ENCODE results near the gene BCAS3. TPM values are rescaled to one million over a fixed set of nuclear protein-coding genes. Genes with fewer than 3 reads are reported as not detected.

Gene BCAS3
- total and polyA plus RNA-seq, 11 donors = 4.5 to 23.5 (median 17.9) TPM

DNA sequence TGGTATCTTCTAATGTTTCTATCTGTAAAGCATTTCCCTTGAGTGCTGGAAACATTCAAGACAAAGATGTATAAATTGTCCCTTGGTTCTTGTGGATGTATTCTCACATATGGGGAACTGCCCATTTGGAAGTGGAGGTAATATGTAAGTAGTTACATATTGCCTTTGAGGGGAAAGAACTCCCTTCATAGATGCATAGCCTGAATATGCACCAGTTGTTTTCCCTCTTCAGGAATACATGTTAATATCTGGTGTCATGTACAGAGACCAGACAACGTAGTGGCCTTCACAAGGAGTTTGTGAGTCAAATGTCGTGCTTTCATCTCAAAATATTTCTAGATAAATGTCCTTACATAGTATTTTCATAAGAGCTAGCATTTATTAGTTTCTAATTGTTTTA, 213.5 kb downstream of the BCAS3 start:
- no peak overlapping the region for H3K27ac ChIP-seq
- no peaks in the 10 kb centered on the region for H3K36me3 ChIP-seq
- H3K4me3 ChIP-seq = no peak overlapping the region
- no peaks in the 10 kb centered on the region for H3K27me3 ChIP-seq
- WGBS, 4 donors = 93 to 97% (median 96%) methylated on average over 2 of the region's 2 CpGs
- peaks cover 0 to 3% (median 0%) of the 10 kb centered on the region in 12 donors for H3K4me1 ChIP-seq
- ATAC-seq = no peak
- intact Hi-C loops (cut with DNase I) = no loop called here
- peaks cover 0 to 20% (median 6%) of the 10 kb centered on the region in 12 donors for H3K9me3 ChIP-seq
- no peak for DNase-seq
- TF ChIP-seq CTCF (IDR thresholded peaks at IDR 0.05) = no peak
- TF ChIP-seq POLR2A (IDR thresholded peaks at IDR 0.05) = no peak

DNA sequence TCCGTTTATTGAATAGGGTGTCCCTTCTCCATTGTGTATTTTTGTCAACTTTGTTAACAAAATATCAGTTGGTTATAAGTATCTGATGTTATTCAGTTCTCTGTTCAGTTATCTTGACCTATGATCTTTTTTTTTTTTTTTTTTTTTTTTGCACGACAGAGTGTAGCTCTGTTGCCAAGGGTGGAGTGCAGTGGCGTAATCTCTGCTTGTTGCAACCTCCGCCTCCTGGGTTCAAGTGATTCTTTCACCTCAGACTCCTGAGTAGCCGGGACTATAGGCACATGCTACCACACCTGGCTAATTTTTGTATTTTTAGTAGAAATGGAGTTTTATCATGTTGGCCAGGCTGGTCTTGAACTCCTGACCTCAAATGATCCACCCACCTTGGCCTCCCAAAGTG, 215.8 kb downstream of the BCAS3 start:
- Histone ChIP-seq H3K9me3 (peaks cover 0 to 38% (median 20%) of the 10 kb centered on the region in 12 donors), H3K4me3 (no peak overlapping the region), H3K4me1 (no peaks in the 10 kb centered on the region), H3K27me3 (no peaks in the 10 kb centered on the region), H3K36me3 (no peaks in the 10 kb centered on the region), H3K27ac (no peak overlapping the region)
- 91 to 96% (median 95%) methylated on average over 5 of the region's 5 CpGs for WGBS, 4 donors
- ATAC-seq (no peak), DNase-seq (no peak)
- TF ChIP-seq CTCF (IDR thresholded peaks at IDR 0.05) (no peak), POLR2A (IDR thresholded peaks at IDR 0.05) (no peak)
- intact Hi-C loops (cut with DNase I) = no loop called here

GRCh38 chr17:60896996-60897395, 219.3 kb downstream of the BCAS3 start:
- 91 to 97% (median 95%) methylated on average over 1 of the region's 1 CpG for WGBS, 4 donors
- Histone ChIP-seq H3K9me3 (peaks cover 0 to 38% (median 20%) of the 10 kb centered on the region in 12 donors), H3K4me1 (no peaks in the 10 kb centered on the region), H3K27ac (no peak overlapping the region), H3K36me3 (no peaks in the 10 kb centered on the region), H3K27me3 (no peaks in the 10 kb centered on the region), H3K4me3 (no peak overlapping the region)
- intact Hi-C loops (cut with DNase I) = no loop called here
- TF ChIP-seq POLR2A (IDR thresholded peaks at IDR 0.05) (no peak), CTCF (IDR thresholded peaks at IDR 0.05) (no peak)
- ATAC-seq = no peak
- DNase-seq = no peak

DNA sequence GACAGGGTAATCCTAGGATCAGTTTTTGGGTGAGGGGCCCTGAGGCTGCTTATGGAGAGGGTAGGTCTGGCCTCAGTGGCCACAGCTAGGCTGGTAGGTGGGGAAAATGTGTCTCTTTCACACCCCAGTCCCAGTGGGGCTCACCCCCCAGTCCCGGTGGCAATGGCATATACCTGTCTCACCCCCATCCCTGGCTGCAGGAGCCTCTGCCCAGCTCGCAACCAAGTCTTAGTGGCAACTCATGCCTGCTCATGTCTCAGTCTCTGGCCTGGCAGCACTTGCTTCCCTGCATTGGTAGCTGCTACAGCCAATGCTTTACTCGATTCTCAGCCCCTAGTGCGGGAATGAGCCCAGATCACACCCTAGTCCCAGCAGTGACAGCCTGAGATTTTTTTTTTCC, 221.5 kb downstream of the BCAS3 start:
- H3K9me3 ChIP-seq = peaks cover 0 to 28% (median 13%) of the 10 kb centered on the region in 12 donors
- H3K36me3 ChIP-seq = peaks cover 0 to 8% (median 0%) of the 10 kb centered on the region in 9 donors
- H3K4me1 ChIP-seq = no peaks in the 10 kb centered on the region
- no peak overlapping the region for H3K4me3 ChIP-seq
- no peak for DNase-seq
- ATAC-seq = no peak
- intact Hi-C loops (cut with DNase I) = no loop called here
- H3K27me3 ChIP-seq = no peaks in the 10 kb centered on the region
- 96 to 100% (median 99%) methylated on average over 3 to 4 of the region's 4 CpGs for WGBS, 4 donors
- TF ChIP-seq POLR2A (IDR thresholded peaks at IDR 0.05) (no peak), CTCF (IDR thresholded peaks at IDR 0.05) (no peak)
- H3K27ac ChIP-seq = no peak overlapping the region

Data from heart left ventricle (tissue), 16 donors.